K562 (cell line): ENCODE data around the gene CCDC136. TPM values are rescaled to one million over a fixed set of nuclear protein-coding genes. Genes with fewer than 3 reads are reported as not detected.

Experiments used
- ATF1 ChIP-seq, 2 experiments: fragments of 450-650 bp in 1 of 2; IDR thresholded peaks; 2 replicates each; pipeline ENCODE4 v1.6.1; 2016; ENCODE audit warnings: missing compliant biosample characterization in 1 of 2, missing genetic modification characterization in 1 of 2
- BMI1 ChIP-seq: fragments of 150-350 bp; IDR thresholded peaks from 2 replicates; pipeline ENCODE4 v1.6.1; 2014; ENCODE audit warnings: low read length
- CBX8 ChIP-seq: fragments of 200-600 bp; sonication (generic); IDR thresholded peaks from 2 replicates; pipeline ENCODE4 v1.6.1; 2012; ENCODE audit warnings: borderline replicate concordance, mixed run types, low read depth, mild to moderate bottlenecking, moderate library complexity, mixed read lengths, low read length, control low read depth, inconsistent platforms; ENCODE audit not compliant: poor library complexity, severe bottlenecking; ENCODE audit errors: extremely low read depth
- CREM ChIP-seq: IDR thresholded peaks from 2 replicates; pipeline ENCODE4 v1.6.1; 2014; ENCODE audit warnings: antibody characterized with exemption, low read depth
- EWSR1 ChIP-seq: fragments of 450-650 bp; IDR thresholded peaks from 2 replicates; pipeline ENCODE4 v1.6.1; 2018; ENCODE audit warnings: borderline replicate concordance, mild to moderate bottlenecking, low read depth, moderate library complexity; ENCODE audit not compliant: partially characterized antibody
- FOXJ3 ChIP-seq: sonication (generic); formaldehyde crosslinking; IDR thresholded peaks from 2 replicates; pipeline ENCODE4 v1.4.0; 2020; ENCODE audit warnings: mild to moderate bottlenecking, missing genetic modification reagents
- FOXM1 ChIP-seq, 2 experiments: fragments of 450-650 bp in 1 of 2; sonication (generic) in 1 of 2; formaldehyde crosslinking in 1 of 2; IDR thresholded peaks; 2 replicates each; pipeline versions ENCODE4 v1.6.1 to v1.9.0; 2017 to 2022; ENCODE audit warnings: low read depth in 2 of 2, mild to moderate bottlenecking in 2 of 2, missing genetic modification reagents in 1 of 2, moderate library complexity in 1 of 2
- HDAC1 ChIP-seq, 2 experiments: fragments of 450-650 bp; IDR thresholded peaks; 2 replicates each; pipeline ENCODE4 v1.6.1; 2016 to 2017; ENCODE audit warnings: inconsistent platforms in 1 of 2, mild to moderate bottlenecking in 1 of 2, moderate library complexity in 1 of 2
- HDAC3 ChIP-seq: fragments of 450-650 bp; IDR thresholded peaks from 2 replicates; pipeline ENCODE4 v1.6.1; 2018; ENCODE audit warnings: borderline replicate concordance, mild to moderate bottlenecking, moderate library complexity; ENCODE audit not compliant: partially characterized antibody
- MEF2A ChIP-seq: IDR thresholded peaks from 2 replicates; pipeline ENCODE4 v1.6.1; 2011; ENCODE audit warnings: low read depth, mild to moderate bottlenecking, low read length, moderate library complexity; ENCODE audit not compliant: control insufficient read depth
- MTA1 ChIP-seq: fragments of 450-650 bp; IDR thresholded peaks from 2 replicates; pipeline ENCODE4 v1.6.1; 2017; ENCODE audit warnings: borderline replicate concordance
- NCOA1 ChIP-seq: fragments of 450-650 bp; IDR thresholded peaks from 2 replicates; pipeline ENCODE4 v1.6.1; 2016; ENCODE audit warnings: low read depth
- NCOA2 ChIP-seq, 2 experiments: fragments of 450-650 bp; IDR thresholded peaks; 2 replicates each; pipeline ENCODE4 v1.6.1; 2018; ENCODE audit warnings: mild to moderate bottlenecking in 2 of 2, moderate library complexity in 1 of 2; ENCODE audit not compliant: partially characterized antibody in 2 of 2
- NONO ChIP-seq, 2 experiments: fragments of 200-400 bp in 1 of 2; fragments of 450-650 bp in 1 of 2; formaldehyde crosslinking in 1 of 2; IDR thresholded peaks; 2 replicates each; pipeline ENCODE4 v1.6.1; 2017; ENCODE audit warnings: low read depth in 2 of 2, mild to moderate bottlenecking in 2 of 2, moderate library complexity in 2 of 2, low read length in 1 of 2
- POLR2A ChIP-seq: fragments of 450-650 bp; conservative IDR thresholded peaks from 2 replicates; pipeline ENCODE4 v1.6.1; 2016
- PTRF ChIP-seq: fragments of 450-650 bp; IDR thresholded peaks from 2 replicates; pipeline ENCODE4 v1.6.1; 2016; ENCODE audit warnings: mild to moderate bottlenecking, missing genetic modification characterization, missing compliant biosample characterization
- RFX5 ChIP-seq: IDR thresholded peaks from 2 replicates; pipeline ENCODE4 v1.6.1; 2011; ENCODE audit warnings: low read depth, mild to moderate bottlenecking, improper control_type of control experiment, low read length
- SAFB ChIP-seq: fragments of 200-400 bp; formaldehyde crosslinking; IDR thresholded peaks from 2 replicates; pipeline ENCODE4 v1.6.1; 2017; ENCODE audit warnings: low read depth, low read length, borderline replicate concordance
- TBP ChIP-seq: optimal IDR thresholded peaks from 2 replicates; pipeline ENCODE3; 2011; ENCODE audit warnings: low read depth, low read length, improper control_type of control experiment
- TRIM28 ChIP-seq: fragments of 450-650 bp; IDR thresholded peaks from 2 replicates; pipeline ENCODE4 v1.6.1; 2017
- ZNF124 ChIP-seq: sonication (generic); formaldehyde crosslinking; IDR thresholded peaks from 2 replicates; pipeline ENCODE4 v1.8.1; 2022; ENCODE audit warnings: missing genetic modification reagents
- ZNF586 ChIP-seq: fragments of 450-650 bp; formaldehyde crosslinking; conservative IDR thresholded peaks from 2 replicates; pipeline ENCODE4 v1.4.0; 2020; ENCODE audit warnings: mild to moderate bottlenecking, moderate library complexity
- polyA plus RNA-seq, 8 experiments: library from polyadenylated mRNA; depleted of rRNA in 4 of 8; stranded (reverse) in 5 of 8; unstranded in 3 of 8; fragments of >200 nt; fragmentation: Nextera tagmentation in 2 of 8; fragmentation: Illumina TruSeq in 1 of 8; extraction: Ambion mirVana in 2 of 8; extraction: Trizol in 1 of 8; gene quantifications; 2 replicates each; pipeline versions ENCODE4 v1.2.1 to v1.2.3, GENCODE V29; 2011 to 2014; ENCODE audit warnings: inconsistent platforms in 1 of 8, missing spikeins in 1 of 8
- total RNA-seq, 7 experiments: library from RNA; depleted of rRNA in 6 of 7; stranded (reverse); fragments of >200 nt in 6 of 7; fragmentation: Illumina TruSeq in 2 of 7; extraction: Trizol in 2 of 7; gene quantifications; 2 replicates each; pipeline versions ENCODE4 v1.2.1 to v1.2.3, GENCODE V29; 2011 to 2021; ENCODE audit warnings: low replicate concordance in 1 of 7
- TF ChIP-seq, protein P1 (sequence below), 2 experiments: fragments of 450-650 bp; conservative IDR thresholded peaks; 2 replicates each; pipeline ENCODE4 v1.6.1; 2017; ENCODE audit warnings: mild to moderate bottlenecking in 2 of 2, moderate library complexity in 2 of 2
- TF ChIP-seq, protein P2 (sequence below): fragments of 250-450 bp; sonication (Bioruptor Pico); IDR thresholded peaks from 2 replicates; pipeline ENCODE4 v1.5.0; 2021
- TF ChIP-seq, protein P3 (sequence below): fragments of 250-450 bp; sonication (Bioruptor Pico); IDR thresholded peaks from 2 replicates; pipeline ENCODE4 v1.9.0; 2021; ENCODE audit warnings: mild to moderate bottlenecking
- TF ChIP-seq, protein P4 (sequence below): sonication (generic); formaldehyde crosslinking; IDR thresholded peaks from 2 replicates; pipeline ENCODE4 v1.8.0; 2022; ENCODE audit warnings: missing genetic modification reagents, mild to moderate bottlenecking, borderline replicate concordance

Gene CCDC136
- total and polyA plus RNA-seq, 9 of the 15 experiments (the other 6 are each of a cell fraction or from before 2014, with no cell fraction given), result 2.4 to 40.8 (median 26.5) TPM

DNA sequence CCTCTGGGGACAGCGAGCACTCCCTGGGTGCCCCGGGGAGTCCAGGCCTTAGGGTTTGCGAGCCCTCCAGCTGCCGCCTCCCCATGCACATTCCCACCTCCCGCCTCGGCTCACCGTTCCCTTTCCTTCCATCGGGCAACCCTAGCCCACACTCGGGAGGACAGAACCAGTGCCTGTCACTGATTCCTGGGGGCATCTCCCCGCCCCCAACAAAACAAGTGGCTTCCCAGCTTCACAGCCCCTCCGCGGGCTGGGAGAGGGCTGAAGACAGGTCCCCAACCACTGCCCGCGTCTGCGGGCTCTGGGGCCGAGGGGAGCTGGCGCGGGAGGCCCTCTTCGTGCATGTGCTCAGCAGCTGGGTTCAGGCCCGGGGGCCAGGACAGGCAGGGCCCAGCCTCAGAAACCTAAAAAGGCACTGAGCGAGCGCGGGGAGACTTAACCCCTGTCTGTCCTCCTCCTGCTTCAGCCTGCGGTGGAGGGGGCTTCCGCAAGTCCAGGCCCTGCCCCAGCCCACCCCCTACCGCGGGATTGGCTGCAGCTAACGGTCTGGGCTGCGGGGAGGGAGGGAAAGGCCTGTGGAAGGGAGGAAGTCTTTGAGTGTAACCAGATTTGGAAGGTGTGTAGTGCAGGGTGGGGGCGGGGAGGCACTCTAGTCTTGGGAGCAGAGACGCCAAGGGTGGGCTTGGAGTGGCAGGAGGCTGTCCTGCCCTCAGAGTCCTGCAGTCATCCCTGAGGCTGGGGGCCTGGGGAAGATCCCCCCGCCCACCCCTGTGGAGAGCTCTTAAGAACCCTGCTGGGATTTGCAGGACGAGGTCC, 39.6 kb downstream of the CCDC136 start (continued):
- TF ChIP-seq EWSR1, result no peak
- TF ChIP-seq, protein P1, sequence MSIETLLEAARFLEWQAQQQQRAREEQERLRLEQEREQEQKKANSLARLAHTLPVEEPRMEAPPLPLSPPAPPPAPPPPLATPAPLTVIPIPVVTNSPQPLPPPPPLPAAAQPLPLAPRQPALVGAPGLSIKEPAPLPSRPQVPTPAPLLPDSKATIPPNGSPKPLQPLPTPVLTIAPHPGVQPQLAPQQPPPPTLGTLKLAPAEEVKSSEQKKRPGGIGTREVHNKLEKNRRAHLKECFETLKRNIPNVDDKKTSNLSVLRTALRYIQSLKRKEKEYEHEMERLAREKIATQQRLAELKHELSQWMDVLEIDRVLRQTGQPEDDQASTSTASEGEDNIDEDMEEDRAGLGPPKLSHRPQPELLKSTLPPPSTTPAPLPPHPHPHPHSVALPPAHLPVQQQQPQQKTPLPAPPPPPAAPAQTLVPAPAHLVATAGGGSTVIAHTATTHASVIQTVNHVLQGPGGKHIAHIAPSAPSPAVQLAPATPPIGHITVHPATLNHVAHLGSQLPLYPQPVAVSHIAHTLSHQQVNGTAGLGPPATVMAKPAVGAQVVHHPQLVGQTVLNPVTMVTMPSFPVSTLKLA (conservative IDR thresholded peaks at IDR 0.05), result peak; percentile 61 to 80
- peak; percentile 14 for TF ChIP-seq TRIM28
- no peak for TF ChIP-seq RFX5
- no peak for TF ChIP-seq MEF2A
- TF ChIP-seq HDAC1 (IDR thresholded peaks at IDR 0.05), result peak in 1 of 2 experiments; percentile 74; a peak in 2 of 4 replicates
- TF ChIP-seq, protein P2, sequence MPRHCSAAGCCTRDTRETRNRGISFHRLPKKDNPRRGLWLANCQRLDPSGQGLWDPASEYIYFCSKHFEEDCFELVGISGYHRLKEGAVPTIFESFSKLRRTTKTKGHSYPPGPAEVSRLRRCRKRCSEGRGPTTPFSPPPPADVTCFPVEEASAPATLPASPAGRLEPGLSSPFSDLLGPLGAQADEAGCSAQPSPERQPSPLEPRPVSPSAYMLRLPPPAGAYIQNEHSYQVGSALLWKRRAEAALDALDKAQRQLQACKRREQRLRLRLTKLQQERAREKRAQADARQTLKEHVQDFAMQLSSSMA (CRISPR knock-in tag), result no peak
- TF ChIP-seq, protein P3, sequence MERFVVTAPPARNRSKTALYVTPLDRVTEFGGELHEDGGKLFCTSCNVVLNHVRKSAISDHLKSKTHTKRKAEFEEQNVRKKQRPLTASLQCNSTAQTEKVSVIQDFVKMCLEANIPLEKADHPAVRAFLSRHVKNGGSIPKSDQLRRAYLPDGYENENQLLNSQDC (CRISPR knock-in tag), result no peak
- TF ChIP-seq ATF1 (CRISPR knock-in tag; IDR thresholded peaks at IDR 0.05), result no peak
- TF ChIP-seq ATF1 (tag; IDR thresholded peaks at IDR 0.05), result no peak
- no peak for TF ChIP-seq CREM
- no peak for TF ChIP-seq HDAC3
- no peak for TF ChIP-seq CBX8
- TF ChIP-seq NCOA2 (IDR thresholded peaks at IDR 0.05; ENCODE audit: partially characterized antibody in 2 of 2), result no peak
- no peak for TF ChIP-seq BMI1
- no peak for TF ChIP-seq FOXM1 (IDR thresholded peaks at IDR 0.05; ENCODE audit: low read depth)
- no peak for TF ChIP-seq FOXM1 (CRISPR knock-in tag; IDR thresholded peaks at IDR 0.05; ENCODE audit: low read depth)
- peak in 1 of 2 experiments; percentile 44; a peak in 2 of 4 replicates for TF ChIP-seq NONO (IDR thresholded peaks at IDR 0.05; ENCODE audit: low read depth in 2 of 2, low read length in 1 of 2)
- TF ChIP-seq, protein P4, sequence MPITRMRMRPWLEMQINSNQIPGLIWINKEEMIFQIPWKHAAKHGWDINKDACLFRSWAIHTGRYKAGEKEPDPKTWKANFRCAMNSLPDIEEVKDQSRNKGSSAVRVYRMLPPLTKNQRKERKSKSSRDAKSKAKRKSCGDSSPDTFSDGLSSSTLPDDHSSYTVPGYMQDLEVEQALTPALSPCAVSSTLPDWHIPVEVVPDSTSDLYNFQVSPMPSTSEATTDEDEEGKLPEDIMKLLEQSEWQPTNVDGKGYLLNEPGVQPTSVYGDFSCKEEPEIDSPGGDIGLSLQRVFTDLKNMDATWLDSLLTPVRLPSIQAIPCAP (CRISPR knock-in tag), result no peak; the same call in 1 of the 2 replicates
- no peak for TF ChIP-seq MTA1
- peak; percentile 80 for TF ChIP-seq TBP
- TF ChIP-seq FOXJ3, result no peak
- TF ChIP-seq PTRF (tag), result no peak
- TF ChIP-seq NCOA1, result no peak
- no peak for TF ChIP-seq SAFB
- TF ChIP-seq ZNF124, result no peak
- TF ChIP-seq POLR2A, result peak; percentile 93
- no peak for TF ChIP-seq ZNF586
